ENCODE measurements around the gene CAMKV.
A peak's percentile ranks its signal among the peaks of the same experiment; 100 is the strongest.
"Not testable (repeated sequence)": the region's sequence is repeated elsewhere in the genome, so short reads cannot be mapped to it uniquely, and the experiment has no call there.

CAMKV gene

DNA sequence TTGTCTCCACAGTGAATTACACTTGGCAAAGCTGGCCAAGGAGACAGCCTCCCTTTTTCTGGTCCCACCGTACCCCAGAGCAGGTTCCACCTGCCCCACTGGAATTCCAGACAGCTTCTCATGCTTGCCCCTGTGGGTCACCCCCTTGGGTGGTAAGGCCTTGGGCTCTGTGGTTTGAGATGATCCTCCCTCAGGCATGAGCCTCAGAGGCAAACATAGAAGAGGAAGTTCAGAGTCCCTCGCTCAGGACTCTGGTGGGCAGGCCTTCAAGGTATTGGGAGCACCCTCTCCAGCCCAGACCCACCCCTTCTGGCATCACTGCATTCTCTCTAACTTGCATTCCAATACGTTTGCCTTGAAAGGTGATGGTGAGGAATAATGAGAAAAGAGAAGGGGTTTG, 38.4 kb downstream of the CAMKV start:
- Histone ChIP-seq H4K8ac (ENCODE audit: low read length) (no peak overlapping the region), H3K4me3 (ENCODE audit: insufficient read depth in 1 of 2, low read depth in 1 of 2, low read length in 2 of 2) (no peak overlapping the region), H3K4ac (ENCODE audit: low read depth in 1 of 2, low read length in 2 of 2) (no peak overlapping the region), H3K23ac (ENCODE audit: low read length in 2 of 2) (no peak overlapping the region), H3K14ac (ENCODE audit: low read length in 2 of 2) (no peak overlapping the region), H4K91ac (ENCODE audit: low read length) (no peak overlapping the region), H3K4me2 (ENCODE audit: low read length, poor library complexity, severe bottlenecking) (no peak overlapping the region), H3K9me3 (ENCODE audit: control insufficient read depth, low read length) (no peaks in the 10 kb centered on the region), H3K79me1 (replicated peaks; ENCODE audit: low read length, poor library complexity, severe bottlenecking) (no peaks in the 10 kb centered on the region), H2AFZ (ENCODE audit: low read depth, low read length) (no peak overlapping the region), H3K27ac (ENCODE audit: low read length, poor library complexity, severe bottlenecking) (no peak overlapping the region), H3K18ac (ENCODE audit: low read depth in 1 of 2, low read length in 2 of 2) (no peak overlapping the region), H2AK5ac (ENCODE audit: low read length, severe bottlenecking) (no peak overlapping the region), H3K9ac (ENCODE audit: low read length) (no peak overlapping the region), H3K36me3 (ENCODE audit: control insufficient read depth in 1 of 2, insufficient read depth in 2 of 2, low read depth in 1 of 2, low read length in 2 of 2) (peaks cover 25 to 26% of the 10 kb centered on the region in 2 experiments), H2BK15ac (ENCODE audit: low read depth, poor library complexity, severe bottlenecking) (no peak overlapping the region), H2BK12ac (ENCODE audit: low read length in 2 of 2) (no peak overlapping the region), H3K27me3 (ENCODE audit: control insufficient read depth in 1 of 2, insufficient read depth in 1 of 2, low read length in 2 of 2) (no peaks in the 10 kb centered on the region), H2BK5ac (ENCODE audit: low read depth, low read length, poor library complexity, severe bottlenecking) (no peak overlapping the region), H2BK120ac (ENCODE audit: low read depth, low read length) (no peak overlapping the region), H3K4me1 (ENCODE audit: control insufficient read depth, insufficient read depth, low read depth, low read length) (no peaks in the 10 kb centered on the region)
- 100% methylated on average over 1 of the region's 3 CpGs for WGBS
- DNase-seq = no peak

DNA sequence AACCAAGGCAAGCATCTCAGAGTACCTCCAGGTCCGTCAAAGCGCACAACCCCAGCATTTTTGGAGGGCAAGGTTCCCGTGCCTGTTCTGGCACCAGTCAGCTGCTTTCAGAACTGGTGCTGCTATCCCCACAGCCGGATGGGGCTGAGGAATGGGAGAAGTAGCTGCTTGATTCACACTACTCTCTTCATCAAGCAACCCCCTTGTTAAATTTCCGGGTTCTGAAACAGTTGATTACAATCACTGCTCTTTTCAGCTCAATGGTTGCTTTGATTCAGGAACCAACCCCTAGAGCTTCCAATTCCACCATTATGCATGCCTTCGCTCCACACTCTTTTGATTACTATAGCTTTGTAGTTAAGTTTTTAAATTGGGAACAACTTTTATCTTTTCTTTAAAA, 43.7 kb downstream of the CAMKV start:
- H3K9ac ChIP-seq (ENCODE audit: low read length) = no peak overlapping the region
- no peak overlapping the region for H3K4me3 ChIP-seq (ENCODE audit: insufficient read depth in 1 of 2, low read depth in 1 of 2, low read length in 2 of 2)
- H2AFZ ChIP-seq (ENCODE audit: low read depth, low read length) = no peak overlapping the region
- no peaks in the 10 kb centered on the region for H3K27me3 ChIP-seq (ENCODE audit: control insufficient read depth in 1 of 2, insufficient read depth in 1 of 2, low read length in 2 of 2)
- H3K36me3 ChIP-seq (ENCODE audit: control insufficient read depth in 1 of 2, insufficient read depth in 2 of 2, low read depth in 1 of 2, low read length in 2 of 2) = peaks cover 17% of the 10 kb centered on the region in 2 experiments
- 93% methylated on average over 5 of the region's 6 CpGs for WGBS
- no peaks in the 10 kb centered on the region for H3K9me3 ChIP-seq (ENCODE audit: control insufficient read depth, low read length)
- peak overlapping the region in 1 of 2 experiments; percentile 35 for H3K4ac ChIP-seq (ENCODE audit: low read depth in 1 of 2, low read length in 2 of 2)
- H2BK15ac ChIP-seq (ENCODE audit: low read depth, poor library complexity, severe bottlenecking) = no peak overlapping the region
- no peak overlapping the region for H2BK5ac ChIP-seq (ENCODE audit: low read depth, low read length, poor library complexity, severe bottlenecking)
- H3K23ac ChIP-seq (ENCODE audit: low read length in 2 of 2) = no peak overlapping the region
- H3K4me2 ChIP-seq (ENCODE audit: low read length, poor library complexity, severe bottlenecking) = no peak overlapping the region
- H3K27ac ChIP-seq (ENCODE audit: low read length, poor library complexity, severe bottlenecking) = no peak overlapping the region
- no peak overlapping the region for H3K14ac ChIP-seq (ENCODE audit: low read length in 2 of 2)
- no peak overlapping the region for H4K91ac ChIP-seq (ENCODE audit: low read length)
- H2AK5ac ChIP-seq (ENCODE audit: low read length, severe bottlenecking) = no peak overlapping the region
- H2BK12ac ChIP-seq (ENCODE audit: low read length in 2 of 2) = no peak overlapping the region
- no peak for DNase-seq
- no peaks in the 10 kb centered on the region for H3K79me1 ChIP-seq (replicated peaks; ENCODE audit: low read length, poor library complexity, severe bottlenecking)
- H4K8ac ChIP-seq (ENCODE audit: low read length) = no peak overlapping the region
- no peaks in the 10 kb centered on the region for H3K4me1 ChIP-seq (ENCODE audit: control insufficient read depth, insufficient read depth, low read depth, low read length)
- H3K18ac ChIP-seq (ENCODE audit: low read depth in 1 of 2, low read length in 2 of 2) = no peak overlapping the region
- no peak overlapping the region for H2BK120ac ChIP-seq (ENCODE audit: low read depth, low read length)

DNA sequence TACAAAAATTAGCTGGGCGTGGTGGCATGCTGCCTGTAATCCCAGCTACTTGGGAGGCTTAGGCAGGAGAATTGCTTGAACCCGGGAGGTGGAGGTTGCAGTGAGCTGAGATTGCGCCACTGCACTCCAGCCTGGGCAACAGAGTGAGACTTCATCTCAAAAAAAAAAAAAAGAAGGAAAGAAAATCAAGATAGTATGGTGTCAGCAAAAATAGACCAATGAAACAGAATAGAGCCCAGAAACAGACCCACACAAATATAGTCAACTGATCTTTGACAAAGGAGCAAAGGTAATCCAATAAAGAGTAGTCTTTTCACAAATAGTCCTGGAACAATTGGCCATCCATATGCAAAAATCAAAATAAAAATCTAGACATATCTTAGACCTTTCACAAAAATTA, 46.6 kb downstream of the CAMKV start:
- H2AFZ ChIP-seq (ENCODE audit: low read depth, low read length); H2BK12ac ChIP-seq (ENCODE audit: low read length in 2 of 2); H3K79me1 ChIP-seq (replicated peaks; ENCODE audit: low read length, poor library complexity, severe bottlenecking); H2BK5ac ChIP-seq (ENCODE audit: low read depth, low read length, poor library complexity, severe bottlenecking); H3K9ac ChIP-seq (ENCODE audit: low read length); H2AK5ac ChIP-seq (ENCODE audit: low read length, severe bottlenecking); H3K9me3 ChIP-seq (ENCODE audit: control insufficient read depth, low read length); H3K4me3 ChIP-seq (ENCODE audit: insufficient read depth in 1 of 2, low read depth in 1 of 2, low read length in 2 of 2); DNase-seq; H3K18ac ChIP-seq (ENCODE audit: low read depth in 1 of 2, low read length in 2 of 2); H3K27ac ChIP-seq (ENCODE audit: low read length, poor library complexity, severe bottlenecking); H3K4me2 ChIP-seq (ENCODE audit: low read length, poor library complexity, severe bottlenecking); H3K36me3 ChIP-seq (ENCODE audit: control insufficient read depth in 1 of 2, insufficient read depth in 2 of 2, low read depth in 1 of 2, low read length in 2 of 2); H2BK15ac ChIP-seq (ENCODE audit: low read depth, poor library complexity, severe bottlenecking); H3K4ac ChIP-seq (ENCODE audit: low read depth in 1 of 2, low read length in 2 of 2); H3K4me1 ChIP-seq (ENCODE audit: control insufficient read depth, insufficient read depth, low read depth, low read length); H2BK120ac ChIP-seq (ENCODE audit: low read depth, low read length); H4K8ac ChIP-seq (ENCODE audit: low read length); H3K23ac ChIP-seq (ENCODE audit: low read length in 2 of 2); H4K91ac ChIP-seq (ENCODE audit: low read length); H3K14ac ChIP-seq (ENCODE audit: low read length in 2 of 2); H3K27me3 ChIP-seq (ENCODE audit: control insufficient read depth in 1 of 2, insufficient read depth in 1 of 2, low read length in 2 of 2): not testable (repeated sequence)
- 100% methylated on average over 2 of the region's 3 CpGs for WGBS

DNA sequence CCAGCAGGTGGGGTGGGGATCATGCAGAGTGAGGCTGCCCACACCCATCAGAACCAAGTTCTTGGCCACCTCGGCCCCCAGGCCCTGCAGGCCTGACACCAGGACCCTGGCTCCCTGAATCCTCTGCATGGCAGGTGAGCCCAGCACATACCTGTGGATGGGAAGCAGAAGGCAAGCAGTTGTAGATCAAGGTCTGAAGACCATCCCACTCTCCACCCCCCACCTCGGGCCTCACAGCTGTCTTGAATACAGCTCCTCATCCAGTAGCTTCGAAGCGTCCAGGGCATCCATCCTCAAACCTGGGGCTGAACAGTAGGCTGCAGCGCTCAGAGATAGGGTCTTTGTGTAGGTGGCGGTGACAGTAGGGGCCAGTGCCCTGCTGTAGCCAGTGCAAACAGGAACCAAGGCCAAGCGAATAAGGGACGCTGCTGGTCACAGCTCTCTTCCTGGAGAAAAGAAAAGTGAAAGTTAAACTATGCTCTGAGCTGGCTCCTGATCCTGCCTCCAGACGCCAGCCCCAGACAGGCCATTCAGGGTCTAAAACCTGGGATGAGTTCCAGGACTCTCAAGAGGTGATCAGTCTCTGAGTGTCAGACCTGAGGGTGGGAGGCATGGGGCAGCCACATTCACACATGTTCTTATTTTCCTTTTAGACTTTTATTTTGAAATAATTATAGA, 56.1 kb downstream of the CAMKV start, which contains the start of gene UBA7:
TSS of gene UBA7 (minus strand) at position 457 of the 678 bp plus-strand sequence. CDS start at position 291, 166 bp downstream.
- no peak within 1 kb of the TSS for H3K4me2 ChIP-seq (ENCODE audit: low read length, poor library complexity, severe bottlenecking)
- H4K91ac ChIP-seq (ENCODE audit: low read length) = peak within 1 kb of the TSS; percentile 96
- peak within 1 kb of the TSS; percentile 82 to 91 for H3K18ac ChIP-seq (ENCODE audit: low read depth in 1 of 2, low read length in 2 of 2)
- peak within 1 kb of the TSS; percentile 86 for H3K9ac ChIP-seq (ENCODE audit: low read length)
- no peak within 1 kb of the TSS for H3K23ac ChIP-seq (ENCODE audit: low read length in 2 of 2)
- peaks cover 7 to 42% of the 10 kb centered on the region in 2 experiments for H3K36me3 ChIP-seq (ENCODE audit: control insufficient read depth in 1 of 2, insufficient read depth in 2 of 2, low read depth in 1 of 2, low read length in 2 of 2)
- peaks cover 8% of the 10 kb centered on the region for H3K4me1 ChIP-seq (ENCODE audit: control insufficient read depth, insufficient read depth, low read depth, low read length)
- peak; percentile 83 for DNase-seq
- H2BK5ac ChIP-seq (ENCODE audit: low read depth, low read length, poor library complexity, severe bottlenecking) = no peak within 1 kb of the TSS
- H4K8ac ChIP-seq (ENCODE audit: low read length) = peak within 1 kb of the TSS; percentile 91
- H2AK5ac ChIP-seq (ENCODE audit: low read length, severe bottlenecking) = no peak within 1 kb of the TSS
- H3K27me3 ChIP-seq (ENCODE audit: control insufficient read depth in 1 of 2, insufficient read depth in 1 of 2, low read length in 2 of 2) = no peaks in the 10 kb centered on the region
- H3K79me1 ChIP-seq (replicated peaks; ENCODE audit: low read length, poor library complexity, severe bottlenecking) = no peaks in the 10 kb centered on the region
- 65% methylated on average over 9 of the region's 9 CpGs for WGBS
- peak within 1 kb of the TSS; percentile 84 to 92 for H3K4ac ChIP-seq (ENCODE audit: low read depth in 1 of 2, low read length in 2 of 2)
- H3K4me3 ChIP-seq (ENCODE audit: insufficient read depth in 1 of 2, low read depth in 1 of 2, low read length in 2 of 2) = peak within 1 kb of the TSS in 1 of 2 experiments; percentile 83
- H2AFZ ChIP-seq (ENCODE audit: low read depth, low read length) = peak within 1 kb of the TSS; percentile 30
- peak within 1 kb of the TSS in 1 of 2 experiments; percentile 88 for H3K14ac ChIP-seq (ENCODE audit: low read length in 2 of 2)
- H3K9me3 ChIP-seq (ENCODE audit: control insufficient read depth, low read length) = no peaks in the 10 kb centered on the region
- H2BK12ac ChIP-seq (ENCODE audit: low read length in 2 of 2) = peak within 1 kb of the TSS; percentile 60 to 96
- H3K27ac ChIP-seq (ENCODE audit: low read length, poor library complexity, severe bottlenecking) = no peak within 1 kb of the TSS
- peak within 1 kb of the TSS; percentile 87 for H2BK15ac ChIP-seq (ENCODE audit: low read depth, poor library complexity, severe bottlenecking)
- H2BK120ac ChIP-seq (ENCODE audit: low read depth, low read length) = peak within 1 kb of the TSS; percentile 54

All from mesenchymal stem cell (in vitro differentiated cells and primary cell).